Hepatocyte (in vitro differentiated cells): ENCODE data around the gene SLC17A2. TPM values are rescaled to one million over a fixed set of nuclear protein-coding genes. Genes with fewer than 3 reads are reported as not detected.

ENCODE experiments used
- DNase-seq: peaks from one replicate; pipeline ENCODE4 v3.0.0-alpha.2; 2016; ENCODE audit warnings: low spot score
- H2AFZ ChIP-seq: fragments of 200-600 bp; sonication (generic); 2 replicates; pipeline ENCODE4 v1.6.0; 2016; ENCODE audit warnings: antibody characterized with exemption, mild to moderate bottlenecking
- H3K27ac ChIP-seq: fragments of 200-600 bp; sonication (generic); 2 replicates; pipeline ENCODE4 v1.5.1; 2016; ENCODE audit warnings: mild to moderate bottlenecking
- H3K27me3 ChIP-seq: fragments of 200-600 bp; sonication (generic); 2 replicates; pipeline ENCODE4 v1.6.1; 2016
- H3K36me3 ChIP-seq: fragments of 200-600 bp; sonication (generic); replicated peaks from 2 replicates; pipeline ENCODE4 v1.5.1; 2016; ENCODE audit warnings: low read depth; ENCODE audit not compliant: insufficient read depth
- H3K4me1 ChIP-seq: fragments of 200-600 bp; sonication (generic); 2 replicates; pipeline ENCODE4 v1.5.1; 2016; ENCODE audit warnings: mild to moderate bottlenecking, moderate library complexity; ENCODE audit not compliant: insufficient read depth
- H3K4me2 ChIP-seq: fragments of 200-600 bp; sonication (generic); 2 replicates; pipeline ENCODE4 v1.6.0; 2016
- H3K4me3 ChIP-seq: fragments of 200-600 bp; sonication (generic); 2 replicates; pipeline ENCODE4 v1.5.1; 2016; ENCODE audit warnings: mild to moderate bottlenecking
- H3K79me2 ChIP-seq: fragments of 200-600 bp; sonication (generic); 2 replicates; pipeline ENCODE4 v1.6.0; 2017; ENCODE audit warnings: mild to moderate bottlenecking
- H3K9me2 ChIP-seq: fragments of 200-600 bp; sonication (generic); replicated peaks from 2 replicates; pipeline ENCODE4 v1.6.0; 2017; ENCODE audit warnings: mild to moderate bottlenecking; ENCODE audit not compliant: insufficient read depth
- H3K9me3 ChIP-seq: fragments of 200-600 bp; sonication (generic); 2 replicates; pipeline ENCODE4 v1.5.1; 2016; ENCODE audit warnings: low read depth, mild to moderate bottlenecking
- H4K20me1 ChIP-seq: fragments of 200-600 bp; sonication (generic); 2 replicates; pipeline ENCODE4 v1.6.0; 2016; ENCODE audit warnings: mild to moderate bottlenecking; ENCODE audit not compliant: insufficient read depth, poor library complexity, severe bottlenecking
- CTCF ChIP-seq: fragments of 200-600 bp; sonication (generic); IDR thresholded peaks from 2 replicates; pipeline ENCODE4 v1.5.1; 2016; ENCODE audit warnings: antibody characterized with exemption, mild to moderate bottlenecking; ENCODE audit not compliant: poor library complexity
- EZH2 ChIP-seq: fragments of 200-600 bp; sonication (generic); IDR thresholded peaks from 2 replicates; pipeline ENCODE4 v1.6.1; 2016; ENCODE audit warnings: antibody characterized with exemption, mild to moderate bottlenecking, borderline replicate concordance
- EZH2phosphoT487 ChIP-seq: fragments of 200-600 bp; sonication (generic); IDR thresholded peaks from one replicate; pipeline ENCODE4 v1.6.1; 2018; ENCODE audit warnings: antibody characterized with exemption, mild to moderate bottlenecking, low read depth, moderate library complexity; ENCODE audit not compliant: unreplicated experiment, severe bottlenecking
- WGBS: methylation state at CpG from one replicate; pipeline ENCODE4 v1.1.6; 2016; ENCODE audit warnings: low lambda C conversion rate; ENCODE audit errors: missing lambda C conversion rate; 5-methylcytosine and 5-hydroxymethylcytosine counted together
- polyA plus RNA-seq: library from polyadenylated mRNA; unstranded; fragments of >200 nt; fragmentation: Nextera tagmentation; extraction: Ambion mirVana; gene quantifications from 2 replicates; pipeline ENCODE4 v1.2.1, GENCODE V29; 2016
- total RNA-seq: library from RNA; depleted of rRNA; stranded (reverse); fragments of >200 nt; gene quantifications from 2 replicates; pipeline ENCODE4 v1.2.3, GENCODE V29; 2014

Gene SLC17A2
- total and polyA plus RNA-seq, 2 experiments from 2014 or later, result 2.8 to 6.4 TPM

GRCh38 chr6:25962149-25963127 is 31.9 kb upstream of the SLC17A2 start, which contains the start of gene TRIM38:
TSS of gene TRIM38 (plus strand) at chr6:25962802. CDS start at chr6:25966523, 3,721 bp downstream.
- 25% methylated on average over 11 of the region's 11 CpGs for WGBS
- Histone ChIP-seq H3K9me3 (no peaks in the 10 kb centered on the region), H3K4me1 (peaks cover 29% of the 10 kb centered on the region), H3K4me3 (peak within 1 kb of the TSS; percentile 18), H2AFZ (peak within 1 kb of the TSS; percentile 30), H3K27ac (peak within 1 kb of the TSS; percentile 94), H4K20me1 (no peaks in the 10 kb centered on the region), H3K4me2 (peak within 1 kb of the TSS; percentile 87), H3K79me2 (peaks cover 27% of the 10 kb centered on the region), H3K36me3 (no peaks in the 10 kb centered on the region), H3K9me2 (no peaks in the 10 kb centered on the region), H3K27me3 (no peaks in the 10 kb centered on the region)
- DNase-seq, result peak; percentile 87
- TF ChIP-seq EZH2 (no peak), EZH2phosphoT487 (no peak)

DNA sequence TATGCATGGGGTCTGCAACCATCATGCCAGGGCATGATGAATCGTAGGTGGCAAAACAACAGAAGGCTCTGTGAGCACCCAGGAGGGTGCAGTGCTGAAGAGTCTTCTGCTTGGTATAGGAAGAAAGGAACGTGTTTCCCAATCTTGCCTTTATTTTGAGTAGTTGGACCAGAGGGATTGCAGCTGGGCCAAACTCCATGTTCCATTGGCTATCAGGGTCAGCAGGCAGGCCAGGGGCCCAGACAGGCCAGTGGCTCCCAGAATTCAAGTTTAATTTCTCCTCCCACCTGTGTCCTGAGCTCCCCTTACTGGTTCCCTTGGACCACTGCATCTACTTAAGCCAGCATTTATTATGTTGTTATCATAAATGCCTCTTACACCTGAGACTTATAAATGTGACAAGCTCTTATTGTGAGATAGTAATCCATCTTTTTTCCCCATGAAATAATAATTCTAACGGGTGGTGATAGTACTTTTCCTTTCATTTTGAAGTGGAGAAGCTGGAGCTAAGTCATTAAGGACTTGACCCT is 31.2 kb upstream of the SLC17A2 start:
- Histone ChIP-seq H4K20me1 (no peaks in the 10 kb centered on the region), H3K27me3 (no peaks in the 10 kb centered on the region), H2AFZ (peak overlapping the region; percentile 30), H3K79me2 (peaks cover 27% of the 10 kb centered on the region), H3K4me2 (peak overlapping the region; percentile 87), H3K4me1 (peaks cover 29% of the 10 kb centered on the region), H3K4me3 (no peak overlapping the region), H3K9me2 (no peaks in the 10 kb centered on the region), H3K9me3 (no peaks in the 10 kb centered on the region), H3K27ac (peak overlapping the region; percentile 94), H3K36me3 (no peaks in the 10 kb centered on the region)
- no peak for TF ChIP-seq EZH2
- no peak for TF ChIP-seq CTCF
- TF ChIP-seq EZH2phosphoT487, result no peak
- WGBS, result 90% methylated on average over 3 of the region's 3 CpGs
- DNase-seq, result no peak

DNA sequence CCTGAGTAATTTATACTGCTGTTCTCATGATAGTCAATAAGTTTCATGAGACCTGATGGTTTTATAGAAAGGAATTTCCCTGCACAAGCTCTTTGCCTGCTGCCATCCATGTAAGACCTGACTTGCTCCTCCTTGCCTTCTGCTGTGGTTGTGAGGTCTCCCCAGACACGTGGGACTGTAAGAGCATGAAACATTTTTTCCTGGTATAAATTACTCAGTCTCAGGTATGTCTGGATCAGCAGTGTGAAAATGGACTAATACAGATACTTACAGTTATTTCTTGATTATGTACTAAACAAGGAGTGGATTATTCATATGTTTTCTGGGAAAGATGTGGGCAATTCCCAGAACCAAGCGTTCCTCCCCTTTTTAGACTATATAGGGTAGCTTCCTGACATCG is 30.2 kb upstream of the SLC17A2 start:
- Histone ChIP-seq H3K79me2 (peaks cover 19% of the 10 kb centered on the region), H4K20me1 (no peaks in the 10 kb centered on the region), H3K36me3 (no peaks in the 10 kb centered on the region), H3K27ac (no peak overlapping the region), H3K9me2 (no peaks in the 10 kb centered on the region), H3K27me3 (no peaks in the 10 kb centered on the region), H3K4me3 (no peak overlapping the region), H3K9me3 (no peaks in the 10 kb centered on the region), H3K4me2 (no peak overlapping the region), H3K4me1 (peaks cover 29% of the 10 kb centered on the region), H2AFZ (no peak overlapping the region)
- TF ChIP-seq EZH2phosphoT487 (no peak), CTCF (no peak), EZH2 (no peak)
- WGBS, result 94% methylated on average over 3 of the region's 3 CpGs
- DNase-seq, result no peak
